ENCODE data around the gene HLA-DMA. TPM values are rescaled to one million over a fixed set of nuclear protein-coding genes. Genes with fewer than 3 reads are reported as not detected.

The HLA-DMA gene
- total and polyA plus RNA-seq, 2 of the 8 experiments (the other 6 are each of a cell fraction or from before 2014, with no cell fraction given), result 13.3 to 23.1 TPM

GRCh38 chr6:32912951-32913350 lies 39.9 kb downstream of the HLA-DMA start:
- H3K36me3 ChIP-seq (ENCODE audit: control insufficient read depth in 2 of 4, insufficient read depth in 4 of 4, low read length in 3 of 4), result no peaks in the 10 kb centered on the region
- H3K27me3 ChIP-seq (replicated peaks in 1 of 4; ENCODE audit: control insufficient read depth in 3 of 4, extremely low read depth in 1 of 4, insufficient read depth in 3 of 4, low read length in 3 of 4), result peaks cover 0 to 1% (median 0%) of the 10 kb centered on the region in 4 experiments; a peak in 1 of 7 replicates
- H2BK120ac ChIP-seq (replicated peaks; ENCODE audit: low read depth, low read length), result no peak overlapping the region
- TF ChIP-seq TEAD4 (IDR thresholded peaks at IDR 0.05; ENCODE audit: low read depth, low read length) (no peak), TAF7 (optimal IDR thresholded peaks at IDR 0.05; ENCODE audit: borderline replicate concordance, low read depth, low read length) (no peak), CHD2 (IDR thresholded peaks at IDR 0.05; ENCODE audit: low read length) (no peak), YY1 (IDR thresholded peaks at IDR 0.05; ENCODE audit: low read depth, low read length) (no peak), TCF12 (IDR thresholded peaks at IDR 0.05; ENCODE audit: low read depth, low read length) (no peak), EP300 (IDR thresholded peaks at IDR 0.05; ENCODE audit: borderline replicate concordance in 1 of 2, low read depth in 2 of 2, low read length in 2 of 2) (no peak), ASH2L (IDR thresholded peaks at IDR 0.05; ENCODE audit: low read length) (no peak), CBX8 (IDR thresholded peaks at IDR 0.05; ENCODE audit: borderline replicate concordance, low read depth, low read length) (no peak), BCL11A (IDR thresholded peaks at IDR 0.05; ENCODE audit: low read depth in 2 of 2, low read length in 2 of 2) (no peak), BACH1 (IDR thresholded peaks at IDR 0.05; ENCODE audit: low read length) (no peak), SRF (IDR thresholded peaks at IDR 0.05; ENCODE audit: low read depth, low read length) (no peak), MAFK (IDR thresholded peaks at IDR 0.05; ENCODE audit: low read depth, low read length) (no peak)
- no peak overlapping the region for H3K4me2 ChIP-seq (ENCODE audit: insufficient read depth in 1 of 2, low read depth in 2 of 2, low read length in 2 of 2)
- H2AK5ac ChIP-seq (ENCODE audit: low read depth, low read length), result no peak overlapping the region
- H3K4me1 ChIP-seq (replicated peaks in 1 of 4; ENCODE audit: control insufficient read depth in 3 of 4, insufficient read depth in 4 of 4, low read length in 3 of 4), result no peaks in the 10 kb centered on the region
- no peak overlapping the region for H3K18ac ChIP-seq (ENCODE audit: extremely low read depth, low read length)
- no peaks in the 10 kb centered on the region for H4K20me1 ChIP-seq (replicated peaks in 1 of 2; ENCODE audit: control insufficient read depth in 1 of 2, insufficient read depth in 2 of 2, low read length in 2 of 2)
- CTCF ChIA-PET (ENCODE audit: partially characterized antibody), result interaction anchor here (0.7 to 3.7 kb wide), 17 partner anchors 7 to 82 kb away, joined by 3 to 22 read pairs (median 5); no protein-coding TSS in a partner anchor
- H2BK15ac ChIP-seq (ENCODE audit: low read length), result no peak overlapping the region
- H4K8ac ChIP-seq (ENCODE audit: extremely low read depth, insufficient read depth, low read length), result no peak overlapping the region
- no peak overlapping the region for H3K4ac ChIP-seq (replicated peaks; ENCODE audit: insufficient read length, low read depth, low read length)
- H3K14ac ChIP-seq (ENCODE audit: insufficient read length), result no peak overlapping the region
- H4K5ac ChIP-seq (ENCODE audit: insufficient read length, low read depth, low read length), result no peak overlapping the region
- no peak overlapping the region for H3K4me3 ChIP-seq (ENCODE audit: extremely low read depth in 1 of 4, insufficient read depth in 2 of 4, low read depth in 3 of 4, low read length in 4 of 4)
- no peak overlapping the region for H3K27ac ChIP-seq (ENCODE audit: low read depth, low read length)
- no peaks in the 10 kb centered on the region for H3K23me2 ChIP-seq (ENCODE audit: low read depth, low read length)
- WGBS, 2 experiments (ENCODE audit: extremely low coverage in 1 of 2, insufficient coverage in 1 of 2, insufficient read length in 1 of 2, insufficient replicate concordance in 2 of 2, low coverage in 1 of 2, low lambda C conversion rate in 2 of 2, missing lambda C conversion rate in 1 of 2), result 73% methylated on average over 1 of the region's 1 CpG; no CpG with 5 or more reads in 1 of the 2 experiments
- H2BK20ac ChIP-seq (ENCODE audit: low read length), result no peak overlapping the region
- DNase-seq (ENCODE audit: low read depth in 1 of 2, low spot score in 2 of 2) (no peak), FAIRE-seq (no peak)
- H3K56ac ChIP-seq (replicated peaks; ENCODE audit: insufficient read length, low read depth, low read length), result no peak overlapping the region
- H3K9ac ChIP-seq (replicated peaks in 1 of 4; ENCODE audit: extremely low read depth in 1 of 4, low read depth in 3 of 4, low read length in 3 of 4), result no peak overlapping the region
- no peak overlapping the region for H2AFZ ChIP-seq (ENCODE audit: low read length)
- H2BK12ac ChIP-seq (ENCODE audit: low read depth, low read length), result no peak overlapping the region
- H3K9me3 ChIP-seq (ENCODE audit: insufficient read depth in 2 of 2, low read depth in 1 of 2, low read length in 1 of 2), result no peaks in the 10 kb centered on the region
- no peaks in the 10 kb centered on the region for H3K79me1 ChIP-seq (ENCODE audit: low read depth, low read length)
- POLR2A ChIA-PET (ENCODE audit: partially characterized antibody), result interaction anchor here (2.8 kb wide), 1 partner anchor 58 kb away, joined by 11 read pairs; no protein-coding TSS in a partner anchor
- H3K79me2 ChIP-seq (ENCODE audit: control insufficient read depth in 1 of 2, insufficient read depth in 2 of 2, low read length in 2 of 2), result no peaks in the 10 kb centered on the region
- no peak overlapping the region for H3K23ac ChIP-seq (ENCODE audit: insufficient read length)
- no peak overlapping the region for H4K91ac ChIP-seq (replicated peaks; ENCODE audit: insufficient read length, low read length)
- no peak overlapping the region for H2BK5ac ChIP-seq (ENCODE audit: low read depth, low read length)

Data from H1 (cell line).